ENCODE results near the gene MEF2D. TPM values are rescaled to one million over a fixed set of nuclear protein-coding genes. Genes with fewer than 3 reads are reported as not detected.

MEF2D gene
- total RNA-seq, 1 experiment from 2014 or later: 18.7 TPM

- H2BK5ac ChIP-seq (ENCODE audit: insufficient read length, low read length): no peak overlapping the region
- no CpG with 5 or more reads among the region's 2 CpGs for WGBS (ENCODE audit: extremely low coverage, insufficient read length, low lambda C conversion rate)
- peak overlapping the region in 2 of 3 experiments; percentile 22 to 86; a peak in 4 of 7 replicates for H3K27ac Mint-ChIP-seq
- H3K4me1 Mint-ChIP-seq: peaks cover 17% of the 10 kb centered on the region in 2 experiments
- no peak overlapping the region for H4K8ac ChIP-seq (replicated peaks; ENCODE audit: insufficient read length, low read depth, low read length)
- H3K4me3 Mint-ChIP-seq: peak overlapping the region in 1 of 2 experiments; percentile 16; a peak in 3 of 5 replicates
- TF ChIP-seq CTCF (conservative IDR thresholded peaks at IDR 0.05): no peak
- no peak overlapping the region for H2BK20ac ChIP-seq (ENCODE audit: low read depth, low read length, poor library complexity, severe bottlenecking)
- H3K14ac ChIP-seq (ENCODE audit: insufficient read depth, low read length): no peak overlapping the region
- no peaks in the 10 kb centered on the region for H3K27me3 ChIP-seq (ENCODE audit: insufficient read depth, low read length)
- no peak overlapping the region for H4K5ac ChIP-seq (ENCODE audit: insufficient read length, low read depth, low read length)
- no peak overlapping the region for H3K4ac ChIP-seq (ENCODE audit: low read depth, low read length)
- H3K9me3 Mint-ChIP-seq: no peaks in the 10 kb centered on the region
- H3K9ac ChIP-seq (ENCODE audit: extremely low read depth, insufficient read length, low read length): no peak overlapping the region
- no peak overlapping the region for H3K56ac ChIP-seq (ENCODE audit: insufficient read length, low read depth, low read length)
- H3K4me2 ChIP-seq (ENCODE audit: insufficient read depth, insufficient read length, low read length): peak overlapping the region; percentile 9
- H3K18ac ChIP-seq (ENCODE audit: insufficient read length, low read depth, low read length): no peak overlapping the region
- no peak overlapping the region for H4K91ac ChIP-seq (ENCODE audit: insufficient read length, low read depth, low read length)
- H2AFZ ChIP-seq (ENCODE audit: low read length): no peak overlapping the region
- no peak overlapping the region for H2BK120ac ChIP-seq (ENCODE audit: low read depth, low read length, poor library complexity, severe bottlenecking)
- peak; percentile 85 for DNase-seq
- H3K9me3 ChIP-seq (ENCODE audit: control insufficient read depth, low read depth, low read length): no peaks in the 10 kb centered on the region
- no peak overlapping the region for H2BK12ac ChIP-seq (ENCODE audit: insufficient read length, low read depth, low read length)
- H3K27me3 Mint-ChIP-seq (ENCODE audit: low read depth): no peaks in the 10 kb centered on the region
- peaks cover 8% of the 10 kb centered on the region; the same call in 1 of the 2 replicates for H3K4me1 ChIP-seq (ENCODE audit: insufficient read depth, low read length)
- no peak overlapping the region for H3K27ac ChIP-seq (ENCODE audit: insufficient read length, low read depth, low read length)
- no peaks in the 10 kb centered on the region for H3K23me2 ChIP-seq (ENCODE audit: insufficient read length, low read depth, low read length, poor library complexity, severe bottlenecking)
- H3K79me2 ChIP-seq (ENCODE audit: insufficient read depth, low read length): no peaks in the 10 kb centered on the region
- H3T11ph ChIP-seq (ENCODE audit: low read length): no peak overlapping the region
- peaks cover 19 to 55% (median 42%) of the 10 kb centered on the region in 3 experiments; a peak in 6 of 7 replicates for H3K36me3 Mint-ChIP-seq (ENCODE audit: insufficient read depth in 1 of 3, low read depth in 3 of 3)
- no peak overlapping the region for H2BK15ac ChIP-seq (ENCODE audit: low read depth, low read length)
- H3K23ac ChIP-seq (ENCODE audit: insufficient read length, low read depth, low read length): no peak overlapping the region
- H4K20me1 ChIP-seq (ENCODE audit: control insufficient read depth, insufficient read depth, insufficient read length): no peaks in the 10 kb centered on the region
- no peaks in the 10 kb centered on the region for H3K79me1 ChIP-seq (ENCODE audit: insufficient read depth, low read depth, low read length, poor library complexity, severe bottlenecking)
- no peak overlapping the region for H2AK5ac ChIP-seq (ENCODE audit: insufficient read length, low read length)
These were observed 25.4 kb upstream of the MEF2D start for GRCh38 chr1:156525856-156526489.
